Caki2 (cell line): ENCODE measurements around the gene OCRL. TPM values are rescaled to one million over a fixed set of nuclear protein-coding genes. Genes with fewer than 3 reads are reported as not detected.
"Not testable (repeated sequence)": the region's sequence is repeated elsewhere in the genome, so short reads cannot be mapped to it uniquely, and the experiment has no call there.

ENCODE experiments used
- DNase-seq: peaks from one replicate; pipeline ENCODE4 v3.0.0-alpha.2; 2015; ENCODE audit warnings: low read depth
- in situ Hi-C: cut with HindIII; loops from 2 replicates; pipeline ENCODE4 v1.10.0; 2016; ENCODE audit warnings: low sequenced_read_pairs, low pct_unique_long_range_greater_than_20kb, mixed read lengths
- total RNA-seq: library from RNA; depleted of rRNA; stranded (reverse); fragments of >200 nt; shearing (Covaris generic); gene quantifications from 2 replicates; pipeline ENCODE4 v1.2.3, GENCODE V29; 2014; ENCODE audit warnings: low replicate concordance

Gene OCRL
- total RNA-seq, 1 experiment from 2014 or later: 22.8 TPM

- in situ Hi-C loops: no loop called here
- DNase-seq: no peak
Measured at GRCh38 chrX:129572422-129572821, 32.4 kb downstream of the OCRL start.

- DNase-seq, in situ Hi-C loops: not testable (repeated sequence)
Measured at GRCh38 chrX:129573652-129574051, 33.6 kb downstream of the OCRL start.

GRCh38 chrX:129574214-129574613, 34.2 kb downstream of the OCRL start:
- in situ Hi-C loops: no loop called here
- no peak for DNase-seq

- DNase-seq: no peak
- in situ Hi-C loops: no loop called here
Measured at GRCh38 chrX:129576539-129576938, 36.5 kb downstream of the OCRL start.

GRCh38 chrX:129577473-129577872, 37.4 kb downstream of the OCRL start:
- in situ Hi-C loops: no loop called here
- DNase-seq: peak; percentile 11

- no peak for DNase-seq
- in situ Hi-C loops: no loop called here
Measured at GRCh38 chrX:129577877-129578276, 37.8 kb downstream of the OCRL start.

- in situ Hi-C loops: no loop called here
- DNase-seq: no peak
Measured at GRCh38 chrX:129581904-129582303, 41.8 kb downstream of the OCRL start.

GRCh38 chrX:129585167-129585566, 45.1 kb downstream of the OCRL start:
- no peak for DNase-seq
- in situ Hi-C loops: no loop called here

- DNase-seq: no peak
- in situ Hi-C loops: no loop called here
Measured at GRCh38 chrX:129585691-129586090, 45.6 kb downstream of the OCRL start.

- no peak for DNase-seq
- in situ Hi-C loops: no loop called here
Measured at GRCh38 chrX:129586446-129586845, 46.4 kb downstream of the OCRL start.

GRCh38 chrX:129590596-129590995, 50.5 kb downstream of the OCRL start:
- in situ Hi-C loops: no loop called here
- DNase-seq: no peak

GRCh38 chrX:129593137-129593536, 53.1 kb downstream of the OCRL start:
- in situ Hi-C loops: no loop called here
- peak; percentile 43 for DNase-seq

GRCh38 chrX:129594781-129595180, 54.7 kb downstream of the OCRL start:
- in situ Hi-C loops: no loop called here

GRCh38 chrX:129596077-129596476, 56.0 kb downstream of the OCRL start:
- in situ Hi-C loops: no loop called here
- no peak for DNase-seq

More at GRCh38 chrX:129594781-129595180, 54.7 kb downstream of the OCRL start:
- no peak for DNase-seq

GRCh38 chrX:129597905-129598304, 57.8 kb downstream of the OCRL start:
- in situ Hi-C loops: no loop called here
- DNase-seq: no peak

GRCh38 chrX:129599499-129599898, 59.4 kb downstream of the OCRL start:
- DNase-seq: no peak
- in situ Hi-C loops: no loop called here

- DNase-seq: no peak
- in situ Hi-C loops: no loop called here
Measured at GRCh38 chrX:129599996-129600395, 59.9 kb downstream of the OCRL start.

GRCh38 chrX:129600981-129601424, 60.9 kb downstream of the OCRL start:
- in situ Hi-C loops: no loop called here
- DNase-seq: peak; percentile 6

GRCh38 chrX:129606918-129607317, 66.9 kb downstream of the OCRL start:
- in situ Hi-C loops: no loop called here
- peak; percentile 28 for DNase-seq

- in situ Hi-C loops: no loop called here
- no peak for DNase-seq
Measured at GRCh38 chrX:129608496-129608895, 68.4 kb downstream of the OCRL start.

- in situ Hi-C loops: no loop called here
- no peak for DNase-seq
Measured at GRCh38 chrX:129609395-129609794, 69.3 kb downstream of the OCRL start.
